H4 (cell line): ENCODE data around the gene HOXD13. TPM values are rescaled to one million over a fixed set of nuclear protein-coding genes. Genes with fewer than 3 reads are reported as not detected.

Source experiments
- DNase-seq: peaks from one replicate; pipeline ENCODE4 v3.0.0-alpha.2; 2015; ENCODE audit warnings: low spot score
- total RNA-seq: library from RNA; depleted of rRNA; stranded (reverse); fragments of >200 nt; shearing (Covaris generic); gene quantifications from 2 replicates; pipeline ENCODE4 v1.2.3, GENCODE V29; 2014

Gene HOXD13
- total RNA-seq, 1 experiment from 2014 or later = 4.8 TPM

GRCh38 chr2:176105078-176105729 is 12.7 kb downstream of the HOXD13 start:
- no peak for DNase-seq

GRCh38 chr2:176105730-176106580 is 13.4 kb downstream of the HOXD13 start:
- DNase-seq = no peak

GRCh38 chr2:176106581-176107539 is 14.3 kb downstream of the HOXD13 start, which contains the start of gene HOXD11:
TSS of gene HOXD11 (plus strand) at chr2:176107280. CDS start at chr2:176107356, 76 bp downstream.
- DNase-seq = no peak

GRCh38 chr2:176107731-176108181 is 15.2 kb downstream of the HOXD13 start:
- DNase-seq = no peak

DNA sequence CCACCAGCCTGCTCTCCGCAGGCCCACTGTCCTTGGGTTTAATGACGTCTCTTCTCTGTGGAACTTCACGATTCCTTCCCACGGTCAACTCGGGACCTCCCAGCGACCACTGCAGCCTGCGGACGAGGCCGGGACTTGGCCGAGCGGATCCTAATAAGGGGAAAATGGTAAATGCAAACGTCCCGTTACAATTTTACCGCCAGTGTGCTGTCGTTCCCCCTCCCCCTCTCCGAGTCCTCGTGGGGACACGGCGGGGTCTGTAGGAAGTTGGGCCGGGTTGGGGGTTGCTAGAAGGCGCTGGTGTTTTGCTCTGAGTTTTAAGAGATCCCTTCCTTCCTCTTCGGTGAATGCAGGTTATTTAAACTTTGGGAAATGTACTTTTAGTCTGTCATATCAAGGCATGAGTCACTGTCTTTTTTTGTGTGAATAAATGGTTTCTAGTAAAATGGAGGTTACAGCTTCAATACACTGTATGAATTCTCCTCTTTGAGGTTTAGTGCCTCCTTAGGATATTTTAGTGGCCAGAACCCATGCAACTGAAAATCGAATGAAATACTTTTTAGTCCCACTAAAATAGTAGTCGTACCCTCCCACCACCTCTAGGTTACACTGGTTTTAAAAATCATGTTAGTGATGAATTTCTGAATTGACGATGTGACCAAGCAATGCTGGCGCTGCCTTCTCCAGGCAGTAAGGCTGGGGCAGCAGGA is 16.8 kb downstream of the HOXD13 start:
- no peak for DNase-seq

GRCh38 chr2:176109946-176110345 is 17.4 kb downstream of the HOXD13 start:
- DNase-seq = no peak

- DNase-seq = no peak
These were observed 18.1 kb downstream of the HOXD13 start for GRCh38 chr2:176110415-176111308.

DNA sequence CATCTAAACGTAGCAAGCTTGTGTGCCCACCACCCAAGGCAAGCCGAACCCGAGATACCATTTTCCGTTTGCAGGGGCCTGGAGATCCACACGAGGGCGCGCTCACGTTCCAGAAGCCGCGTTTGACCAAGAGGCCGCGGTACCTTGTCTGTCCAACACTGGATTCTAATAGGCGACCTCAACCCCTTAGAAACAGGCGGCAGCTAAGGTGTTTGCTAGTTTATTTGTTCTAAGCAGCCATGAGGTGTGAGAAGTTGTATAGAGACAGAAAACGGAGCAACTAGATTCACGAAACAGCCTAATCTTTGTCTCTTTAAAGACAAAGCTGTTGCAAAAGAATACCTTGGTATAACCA is 18.8 kb downstream of the HOXD13 start:
- peak; percentile 34 for DNase-seq

DNA sequence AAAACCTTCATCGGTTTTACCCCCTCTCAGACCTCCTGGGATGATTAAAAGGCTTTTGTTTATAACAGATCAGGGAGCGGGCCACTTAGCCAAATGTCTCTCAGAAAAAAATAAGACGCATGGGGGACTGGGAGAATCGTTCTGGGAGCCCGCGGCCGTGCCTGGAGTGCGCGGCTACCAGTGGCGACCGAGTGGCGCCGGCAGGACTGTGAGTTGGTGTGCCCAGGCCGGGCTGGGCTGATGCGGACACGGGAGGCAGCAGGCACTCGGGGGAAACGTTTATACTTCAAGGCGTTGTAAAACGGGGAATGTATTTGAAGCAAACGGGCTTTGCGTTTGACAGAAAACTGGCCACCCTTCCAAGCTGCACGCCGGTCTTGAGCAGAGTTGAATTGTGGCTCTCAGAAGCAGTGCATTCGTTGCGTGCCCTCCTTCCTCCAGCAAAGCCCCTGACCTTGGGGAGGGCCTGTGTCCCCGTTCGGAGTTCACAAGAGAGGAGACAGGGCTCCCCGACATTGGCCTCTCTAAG is 19.4 kb downstream of the HOXD13 start:
- no peak for DNase-seq

DNA sequence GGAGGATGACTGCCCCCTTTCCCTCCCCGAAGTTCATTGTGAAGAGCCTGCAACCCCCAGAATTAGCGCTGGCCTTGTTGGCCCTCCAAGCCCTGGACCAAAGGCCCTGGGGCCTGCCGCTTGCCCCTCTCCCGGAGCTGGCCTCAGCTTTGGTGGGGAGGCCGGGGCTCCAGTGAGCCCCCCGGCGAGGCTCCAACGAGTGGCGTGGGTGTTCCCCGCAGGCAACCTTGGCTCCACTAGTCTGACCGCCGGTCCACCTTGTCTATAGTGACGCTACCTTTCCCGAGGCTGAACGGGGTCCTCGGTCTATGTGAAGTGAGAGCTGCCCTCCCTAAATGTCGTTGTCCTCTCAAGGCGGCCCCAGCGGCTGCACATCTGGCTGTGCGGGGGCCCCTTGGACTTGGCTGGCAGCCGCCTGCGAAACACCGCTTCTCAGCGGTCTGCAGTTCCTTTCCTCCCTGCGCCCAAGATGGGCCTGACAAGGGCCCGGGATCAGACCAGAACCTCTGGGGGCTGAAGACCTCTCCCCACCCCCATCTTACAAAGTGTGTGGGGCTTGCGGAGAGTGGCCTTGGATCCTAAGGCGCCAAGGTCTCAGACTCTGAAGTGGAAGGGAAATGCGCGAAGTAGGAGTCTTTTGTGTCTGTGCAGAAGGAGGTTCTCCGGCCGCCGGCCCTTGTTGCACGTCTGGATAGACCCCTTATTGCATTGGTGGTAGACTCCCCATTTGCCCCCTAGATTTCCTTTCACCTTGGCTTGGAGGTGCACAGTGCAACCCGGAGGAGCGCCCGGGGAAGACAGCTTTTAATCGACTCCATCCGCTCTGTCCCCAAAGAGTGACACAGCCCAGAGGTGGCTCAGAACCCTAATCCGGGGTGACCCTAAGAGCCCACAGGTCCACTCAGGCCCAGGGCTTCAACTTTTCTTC is 20.1 kb downstream of the HOXD13 start:
- DNase-seq = no peak

GRCh38 chr2:176114120-176114929 is 21.8 kb downstream of the HOXD13 start:
- no peak for DNase-seq

DNA sequence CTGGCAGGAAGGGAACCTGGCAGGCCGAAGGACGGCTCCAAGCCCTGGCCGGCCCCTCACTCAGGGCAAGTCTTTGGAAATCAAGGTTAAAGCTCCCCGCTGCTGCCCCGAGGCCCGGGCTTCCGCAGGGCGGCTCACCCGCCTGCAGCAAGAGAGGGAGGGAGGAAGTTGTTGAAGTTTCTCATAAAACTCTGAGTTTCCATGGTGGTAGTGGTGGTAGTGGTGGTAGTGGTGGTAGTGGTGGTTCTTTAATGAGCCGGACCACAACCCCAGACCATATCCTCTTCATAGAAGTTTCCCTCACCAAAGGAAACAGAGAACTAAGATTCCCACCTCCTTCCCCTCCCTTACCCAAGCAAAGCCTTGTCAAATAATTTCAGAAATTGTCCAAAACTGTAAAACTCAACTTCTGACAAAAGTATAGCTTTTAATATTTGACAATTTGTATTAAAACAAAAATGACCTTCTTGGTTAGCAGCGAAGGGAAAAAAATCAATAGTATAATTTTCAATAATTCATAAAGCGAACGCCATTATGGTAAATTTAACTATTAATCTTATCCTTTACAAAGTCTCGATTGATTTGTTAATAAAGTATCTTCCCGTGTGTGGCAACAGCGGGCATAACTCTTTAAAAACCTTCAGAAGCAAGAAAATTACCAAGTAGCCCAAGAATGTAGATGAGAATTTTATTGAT is 22.6 kb downstream of the HOXD13 start:
- DNase-seq = no peak

GRCh38 chr2:176115883-176116813 is 23.6 kb downstream of the HOXD13 start, which contains the start of gene HOXD10:
TSS of gene HOXD10 (plus strand) at chr2:176116778. CDS start at chr2:176116834, 56 bp downstream.
- no peak for DNase-seq

DNA sequence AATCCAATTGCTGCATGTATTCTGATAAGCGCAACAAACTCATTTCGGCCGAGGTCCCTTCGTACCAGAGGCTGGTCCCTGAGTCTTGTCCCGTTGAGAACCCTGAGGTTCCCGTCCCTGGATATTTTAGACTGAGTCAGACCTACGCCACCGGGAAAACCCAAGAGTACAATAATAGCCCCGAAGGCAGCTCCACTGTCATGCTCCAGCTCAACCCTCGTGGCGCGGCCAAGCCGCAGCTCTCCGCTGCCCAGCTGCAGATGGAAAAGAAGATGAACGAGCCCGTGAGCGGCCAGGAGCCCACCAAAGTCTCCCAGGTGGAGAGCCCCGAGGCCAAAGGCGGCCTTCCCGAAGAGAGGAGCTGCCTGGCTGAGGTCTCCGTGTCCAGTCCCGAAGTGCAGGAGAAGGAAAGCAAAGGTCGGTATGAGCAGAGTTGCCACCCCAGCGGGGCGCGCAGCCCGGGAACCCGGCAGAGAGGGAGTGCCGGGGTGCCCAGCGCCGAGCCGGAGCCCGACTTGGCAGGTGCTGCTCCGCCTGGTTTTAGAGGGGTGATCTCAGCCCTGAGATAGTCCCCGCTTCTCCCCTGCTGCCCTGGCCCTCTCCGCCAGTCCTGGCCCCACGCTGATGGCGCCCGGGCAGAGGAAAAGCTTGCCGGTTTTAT is 24.8 kb downstream of the HOXD13 start:
- DNase-seq = no peak

GRCh38 chr2:176117823-176118371 is 25.4 kb downstream of the HOXD13 start:
- DNase-seq = no peak
